Right ventricle myocardium superior (tissue), 1 donor: ENCODE results near the gene KRTAP20-4. TPM values are rescaled to one million over a fixed set of nuclear protein-coding genes. Genes with fewer than 3 reads are reported as not detected.

Source experiments
- ATAC-seq: fragments of 200-7000 bp; cut with Tn5 transposase; one replicate; pipeline ENCODE4 v1.9.1; 2020; ENCODE audit warnings: mild to moderate bottlenecking; ENCODE audit not compliant: poor library complexity
- DNase-seq: peaks from one replicate; pipeline ENCODE4 v3.0.0-alpha.2; 2020
- intact Hi-C: fragments of 100-400 bp; cut with DNase I; formaldehyde crosslinking; loops from one replicate; pipeline ENCODE4 v1.11.2; 2022
- total RNA-seq: library from RNA; stranded (reverse); fragmentation: NEBNext Ultra II Directional; extraction: Animal tissue kit (Norgen Biotek cat#: 25700); gene quantifications from one replicate; pipeline ENCODE4 v1.2.1, GENCODE V29; 2021
- donor health status: DM: no; HTN: yes; CAD: no; lungs with severe emphysema.

Gene KRTAP20-4
- total RNA-seq, 1 donor from 2014 or later: not detected

DNA sequence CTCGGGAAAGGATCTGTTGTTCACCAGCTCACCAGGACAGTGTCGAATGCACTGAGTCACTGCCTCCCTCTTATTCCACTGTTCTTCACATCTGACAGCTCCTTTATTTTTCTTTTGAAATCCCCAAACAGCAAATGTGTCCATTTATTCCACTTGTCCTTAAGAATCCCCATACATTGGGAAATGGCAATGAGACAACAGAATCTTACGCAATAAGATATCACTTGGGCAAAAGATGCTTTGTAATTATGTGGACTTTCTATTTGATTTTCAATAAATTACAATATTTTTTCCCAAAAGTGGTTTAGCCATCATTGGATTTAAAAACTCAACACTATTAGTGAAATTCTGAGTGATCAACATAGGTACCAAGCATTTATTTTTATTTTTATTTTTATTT, 18.3 kb downstream of the KRTAP20-4 start:
- intact Hi-C loops: no loop called here
- DNase-seq (no peak), ATAC-seq (no peak)

DNA sequence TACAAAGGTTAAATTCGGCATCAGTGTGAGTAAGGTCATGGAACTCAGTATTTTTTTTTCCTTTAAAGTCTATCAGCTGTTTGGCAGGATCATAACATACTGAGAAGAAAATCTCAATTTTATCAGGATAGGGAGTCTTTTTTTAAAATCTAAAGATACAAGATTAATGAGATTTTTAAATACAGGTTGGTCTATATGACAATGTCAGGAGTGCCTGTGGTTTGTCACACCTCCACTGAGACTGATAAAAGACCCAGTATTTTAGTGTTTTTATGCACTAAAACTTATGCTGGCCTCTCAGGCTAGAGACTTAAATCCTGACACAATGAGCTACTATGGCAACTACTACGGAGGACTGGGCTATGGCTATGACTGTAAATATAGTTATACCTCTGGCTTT, 22.1 kb downstream of the KRTAP20-4 start, which contains the start of gene KRTAP20-3:
Gene KRTAP20-3, plus strand, starts transcription at position 301 of the 400 bp plus-strand sequence.
- no peak for DNase-seq
- intact Hi-C loops: no loop called here
- no peak for ATAC-seq

GRCh38 chr21:30646904-30647414, 26.5 kb downstream of the KRTAP20-4 start:
- intact Hi-C loops: no loop called here
- DNase-seq: no peak
- no peak for ATAC-seq

DNA sequence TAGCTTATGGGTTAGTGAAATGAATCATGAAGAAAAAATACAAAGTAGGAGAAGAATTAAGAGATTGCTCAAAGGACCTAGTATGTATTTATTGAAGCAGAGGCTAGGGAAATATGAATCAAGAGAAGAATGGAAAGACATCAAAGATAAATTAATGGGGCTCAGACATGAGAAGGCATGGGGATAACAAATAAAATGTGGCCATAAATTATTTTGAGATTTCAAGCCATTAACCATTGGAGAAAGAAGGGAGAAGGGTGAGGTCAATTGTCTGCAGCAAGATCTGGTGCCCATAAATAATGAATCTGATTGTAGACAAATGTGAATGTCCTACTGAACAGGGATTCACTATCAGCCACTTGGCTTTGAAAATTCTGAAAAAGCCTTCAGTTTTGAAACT, 32.5 kb downstream of the KRTAP20-4 start:
- DNase-seq (no peak), ATAC-seq (no peak)
- intact Hi-C loops: no loop called here

DNA sequence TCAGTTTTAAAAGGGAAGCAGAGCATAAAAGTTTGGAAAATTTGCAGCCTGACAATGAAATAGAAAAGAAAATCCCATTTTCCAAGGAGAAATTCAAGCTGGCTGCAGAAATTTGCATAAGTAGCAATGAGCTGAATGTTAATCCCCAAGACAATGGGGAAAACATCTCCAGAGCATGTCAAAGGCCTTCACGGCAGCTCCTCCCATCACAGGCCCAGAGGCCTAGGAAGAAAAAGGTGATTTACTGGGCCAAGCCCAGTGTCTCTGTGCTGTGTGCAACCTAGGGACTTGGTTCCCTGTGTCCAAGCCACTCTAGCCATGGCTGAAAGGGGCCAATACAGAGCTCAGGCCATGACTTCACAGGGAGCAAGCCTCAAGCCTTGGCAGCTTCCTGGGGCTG, 48.3 kb downstream of the KRTAP20-4 start:
- DNase-seq: no peak
- intact Hi-C loops: no loop called here
- no peak for ATAC-seq

Other genes starting within 250 kb of the KRTAP20-4 start
- not detected for gene KRTAP13-2, start 248.4 kb upstream of the KRTAP20-4 start, total RNA-seq
- not detected for gene KRTAP13-1, start 224.6 kb upstream of the KRTAP20-4 start, total RNA-seq
- gene KRTAP13-3, start 194.7 kb upstream of the KRTAP20-4 start, total RNA-seq: not detected
- gene KRTAP13-4, start 190.4 kb upstream of the KRTAP20-4 start, total RNA-seq: not detected
- not detected for gene KRTAP15-1, start 180.4 kb upstream of the KRTAP20-4 start, total RNA-seq
- gene KRTAP19-1, start 140.3 kb upstream of the KRTAP20-4 start, total RNA-seq: not detected
- not detected for gene KRTAP19-2, start 133.2 kb upstream of the KRTAP20-4 start, total RNA-seq
- not detected for gene KRTAP19-3, start 128.6 kb upstream of the KRTAP20-4 start, total RNA-seq
- not detected for gene KRTAP19-4, start 123.5 kb upstream of the KRTAP20-4 start, total RNA-seq
- not detected for gene KRTAP19-5, start 118.5 kb upstream of the KRTAP20-4 start, total RNA-seq
- not detected for gene KRTAP19-6, start 78.8 kb upstream of the KRTAP20-4 start, total RNA-seq
- gene KRTAP19-7, start 59.3 kb upstream of the KRTAP20-4 start, total RNA-seq: not detected
- not detected for gene KRTAP22-2, start 30.2 kb upstream of the KRTAP20-4 start, total RNA-seq
- gene KRTAP6-3, start 28.2 kb upstream of the KRTAP20-4 start, total RNA-seq: not detected
- not detected for gene KRTAP6-2, start 21.7 kb upstream of the KRTAP20-4 start, total RNA-seq
- gene KRTAP22-1, start 19.5 kb upstream of the KRTAP20-4 start, total RNA-seq: not detected
- not detected for gene KRTAP6-1, start 6.7 kb upstream of the KRTAP20-4 start, total RNA-seq
- gene KRTAP20-1, start 4.2 kb upstream of the KRTAP20-4 start, total RNA-seq: not detected
- gene KRTAP20-2, start 14.6 kb downstream of the KRTAP20-4 start, total RNA-seq: not detected
- not detected for gene KRTAP20-3, start 22.2 kb downstream of the KRTAP20-4 start, total RNA-seq
- gene KRTAP21-3, start 98.2 kb downstream of the KRTAP20-4 start, total RNA-seq: not detected
- gene KRTAP21-2, start 126.6 kb downstream of the KRTAP20-4 start, total RNA-seq: not detected
- gene KRTAP21-1, start 134.8 kb downstream of the KRTAP20-4 start, total RNA-seq: not detected
- gene KRTAP8-1, start 192.6 kb downstream of the KRTAP20-4 start, total RNA-seq: not detected
- not detected for gene KRTAP7-1, start 209.1 kb downstream of the KRTAP20-4 start, total RNA-seq